HepG2 (cell line): ENCODE measurements around the gene TACC3. TPM values are rescaled to one million over a fixed set of nuclear protein-coding genes. Genes with fewer than 3 reads are reported as not detected.

Experiments used
- ARID4A ChIP-seq: sonication (generic); formaldehyde crosslinking; IDR thresholded peaks from 2 replicates; pipeline ENCODE4 v1.5.0; 2020; ENCODE audit warnings: mild to moderate bottlenecking, missing genetic modification reagents, borderline replicate concordance
- CCDC6 ChIP-seq: sonication (generic); formaldehyde crosslinking; IDR thresholded peaks from 2 replicates; pipeline ENCODE4 v1.8.1; 2022; ENCODE audit warnings: mild to moderate bottlenecking, missing genetic modification reagents, moderate library complexity
- FOSL1 ChIP-seq: sonication (generic); formaldehyde crosslinking; IDR thresholded peaks from 2 replicates; pipeline ENCODE4 v1.9.0; 2021; ENCODE audit warnings: missing genetic modification reagents, borderline replicate concordance
- PHF8 ChIP-seq: sonication (generic); formaldehyde crosslinking; IDR thresholded peaks from 2 replicates; pipeline ENCODE4 v1.5.0; 2020; ENCODE audit warnings: missing genetic modification reagents
- TAF15 ChIP-seq: fragments of 200-400 bp; formaldehyde crosslinking; IDR thresholded peaks from one replicate; pipeline ENCODE4 v1.6.1; 2018; ENCODE audit warnings: mild to moderate bottlenecking, low read depth, low read length; ENCODE audit not compliant: poor library complexity, severe bottlenecking
- ZFP82 ChIP-seq: sonication (generic); formaldehyde crosslinking; IDR thresholded peaks from 2 replicates; pipeline ENCODE4 v1.5.1; 2020; ENCODE audit warnings: mild to moderate bottlenecking, missing genetic modification reagents, borderline replicate concordance
- ZNF143 ChIP-seq: sonication (generic); formaldehyde crosslinking; IDR thresholded peaks from 2 replicates; pipeline ENCODE4 v1.4.0; 2020; ENCODE audit warnings: missing genetic modification reagents
- ZNF414 ChIP-seq: sonication (generic); formaldehyde crosslinking; IDR thresholded peaks from 2 replicates; pipeline ENCODE4 v1.5.0; 2020; ENCODE audit warnings: missing genetic modification reagents
- ZNF639 ChIP-seq: conservative IDR thresholded peaks from 2 replicates; pipeline ENCODE4 v1.6.1; 2018; ENCODE audit warnings: missing genetic modification reagents
- polyA plus RNA-seq, 8 experiments: library from polyadenylated mRNA; depleted of rRNA in 3 of 8; stranded (reverse) in 7 of 8; unstranded in 1 of 8; fragments of >200 nt; fragmentation: Illumina TruSeq in 4 of 8; extraction: Trizol in 4 of 8; gene quantifications; 2 replicates each; pipeline versions ENCODE4 v1.2.1 to v1.2.3, GENCODE V29; 2011 to 2016; ENCODE audit warnings: low read depth in 4 of 8, missing spikeins in 1 of 8, mixed read lengths in 1 of 8; ENCODE audit not compliant: insufficient read depth in 1 of 8
- total RNA-seq, 5 experiments: library from RNA; depleted of rRNA; stranded (reverse); fragments of >200 nt; fragmentation: Illumina TruSeq; extraction: Trizol; gene quantifications; 2 replicates each; pipeline ENCODE4 v1.2.3, GENCODE V29; 2016; ENCODE audit warnings: low read depth in 1 of 5
- TF ChIP-seq, protein P1 (sequence below), 2 experiments: fragments of 450-650 bp in 1 of 2; sonication (generic) in 1 of 2; formaldehyde crosslinking in 1 of 2; IDR thresholded peaks; 2 replicates each; pipeline versions ENCODE4 v1.6.1 to v1.8.0; 2016 to 2022; ENCODE audit warnings: antibody characterized with exemption in 1 of 2, mild to moderate bottlenecking in 1 of 2, missing genetic modification reagents in 1 of 2

Gene TACC3
- total and polyA plus RNA-seq, 2 of the 13 experiments (the other 11 are each of a cell fraction or from before 2014, with no cell fraction given): 20.3 to 21.2 TPM

DNA sequence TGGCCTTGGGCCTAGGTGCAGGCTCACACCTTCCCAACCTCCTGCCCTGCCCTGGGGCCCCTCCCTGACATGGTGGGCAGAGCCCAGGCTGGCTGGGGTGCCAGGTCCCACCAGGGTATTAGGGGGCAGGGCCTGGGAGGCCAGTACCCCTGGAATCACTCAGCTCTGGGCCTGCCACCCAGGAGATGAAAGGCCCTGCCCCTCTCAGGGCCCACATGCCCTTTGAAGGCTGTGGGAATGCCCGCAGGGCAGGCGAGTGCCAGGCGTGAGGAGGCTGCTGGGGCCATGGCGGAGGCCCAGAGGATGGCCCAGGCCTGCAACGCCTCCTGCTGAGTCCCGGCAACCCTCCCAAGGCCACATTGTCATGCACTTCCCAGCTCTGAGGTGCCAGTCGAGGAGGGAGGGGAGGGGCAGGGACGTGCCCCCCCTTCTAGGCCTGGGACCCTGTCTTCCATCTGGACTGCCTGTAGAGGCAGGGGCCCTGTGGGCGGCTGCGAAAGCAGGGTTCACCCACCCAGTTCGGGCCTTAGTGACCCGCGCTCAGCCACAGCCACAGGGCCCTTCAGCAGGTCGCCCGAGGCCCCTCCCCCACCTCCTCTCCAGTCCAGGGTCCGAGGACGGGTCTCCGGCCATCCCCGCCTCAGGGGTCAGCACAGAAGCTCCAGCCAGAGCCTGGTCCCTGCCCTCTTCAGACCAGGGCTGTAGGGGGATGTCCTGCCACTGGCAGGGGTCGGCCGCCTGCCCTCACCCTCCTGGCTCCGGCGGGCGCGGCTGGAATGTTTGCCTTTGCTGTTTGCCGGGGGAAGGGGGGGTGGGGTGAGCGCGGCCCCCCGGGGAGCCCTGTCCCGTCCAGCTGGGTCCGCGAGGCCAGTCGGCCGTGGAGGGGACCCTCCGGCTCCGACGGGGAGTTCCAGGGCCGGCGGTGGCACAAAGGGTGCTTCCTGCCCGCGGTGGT lies 45.1 kb downstream of the TACC3 start (continued):
- TF ChIP-seq, protein P1, sequence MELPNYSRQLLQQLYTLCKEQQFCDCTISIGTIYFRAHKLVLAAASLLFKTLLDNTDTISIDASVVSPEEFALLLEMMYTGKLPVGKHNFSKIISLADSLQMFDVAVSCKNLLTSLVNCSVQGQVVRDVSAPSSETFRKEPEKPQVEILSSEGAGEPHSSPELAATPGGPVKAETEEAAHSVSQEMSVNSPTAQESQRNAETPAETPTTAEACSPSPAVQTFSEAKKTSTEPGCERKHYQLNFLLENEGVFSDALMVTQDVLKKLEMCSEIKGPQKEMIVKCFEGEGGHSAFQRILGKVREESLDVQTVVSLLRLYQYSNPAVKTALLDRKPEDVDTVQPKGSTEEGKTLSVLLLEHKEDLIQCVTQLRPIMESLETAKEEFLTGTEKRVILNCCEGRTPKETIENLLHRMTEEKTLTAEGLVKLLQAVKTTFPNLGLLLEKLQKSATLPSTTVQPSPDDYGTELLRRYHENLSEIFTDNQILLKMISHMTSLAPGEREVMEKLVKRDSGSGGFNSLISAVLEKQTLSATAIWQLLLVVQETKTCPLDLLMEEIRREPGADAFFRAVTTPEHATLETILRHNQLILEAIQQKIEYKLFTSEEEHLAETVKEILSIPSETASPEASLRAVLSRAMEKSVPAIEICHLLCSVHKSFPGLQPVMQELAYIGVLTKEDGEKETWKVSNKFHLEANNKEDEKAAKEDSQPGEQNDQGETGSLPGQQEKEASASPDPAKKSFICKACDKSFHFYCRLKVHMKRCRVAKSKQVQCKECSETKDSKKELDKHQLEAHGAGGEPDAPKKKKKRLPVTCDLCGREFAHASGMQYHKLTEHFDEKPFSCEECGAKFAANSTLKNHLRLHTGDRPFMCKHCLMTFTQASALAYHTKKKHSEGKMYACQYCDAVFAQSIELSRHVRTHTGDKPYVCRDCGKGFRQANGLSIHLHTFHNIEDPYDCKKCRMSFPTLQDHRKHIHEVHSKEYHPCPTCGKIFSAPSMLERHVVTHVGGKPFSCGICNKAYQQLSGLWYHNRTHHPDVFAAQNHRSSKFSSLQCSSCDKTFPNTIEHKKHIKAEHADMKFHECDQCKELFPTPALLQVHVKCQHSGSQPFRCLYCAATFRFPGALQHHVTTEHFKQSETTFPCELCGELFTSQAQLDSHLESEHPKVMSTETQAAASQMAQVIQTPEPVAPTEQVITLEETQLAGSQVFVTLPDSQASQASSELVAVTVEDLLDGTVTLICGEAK (IDR thresholded peaks at IDR 0.05): no peak
- TF ChIP-seq, protein P1 (CRISPR knock-in tag; IDR thresholded peaks at IDR 0.05): no peak
- TF ChIP-seq ZNF143 (CRISPR knock-in tag) (peak; percentile 48; the same call in 1 of the 2 replicates), ZFP82 (CRISPR knock-in tag) (no peak), ZNF639 (CRISPR knock-in tag) (0 out of 2 replicates have a peak, but pooled peaks have one; percentile 14), ZNF414 (peak; percentile 63), TAF15 (peak; percentile 89), CCDC6 (CRISPR knock-in tag) (peak; percentile 56; the same call in 1 of the 2 replicates), PHF8 (CRISPR knock-in tag) (peak; percentile 57), ARID4A (CRISPR knock-in tag) (peak; percentile 43; the same call in 1 of the 2 replicates), FOSL1 (CRISPR knock-in tag) (0 out of 2 replicates have a peak, but pooled peaks have one; percentile 60)
